ENCODE results near the gene MRGPRE. TPM values are rescaled to one million over a fixed set of nuclear protein-coding genes. Genes with fewer than 3 reads are reported as not detected.

The MRGPRE gene
- total and polyA plus RNA-seq, 4 donors: 0.23 TPM; not detected in 3

DNA sequence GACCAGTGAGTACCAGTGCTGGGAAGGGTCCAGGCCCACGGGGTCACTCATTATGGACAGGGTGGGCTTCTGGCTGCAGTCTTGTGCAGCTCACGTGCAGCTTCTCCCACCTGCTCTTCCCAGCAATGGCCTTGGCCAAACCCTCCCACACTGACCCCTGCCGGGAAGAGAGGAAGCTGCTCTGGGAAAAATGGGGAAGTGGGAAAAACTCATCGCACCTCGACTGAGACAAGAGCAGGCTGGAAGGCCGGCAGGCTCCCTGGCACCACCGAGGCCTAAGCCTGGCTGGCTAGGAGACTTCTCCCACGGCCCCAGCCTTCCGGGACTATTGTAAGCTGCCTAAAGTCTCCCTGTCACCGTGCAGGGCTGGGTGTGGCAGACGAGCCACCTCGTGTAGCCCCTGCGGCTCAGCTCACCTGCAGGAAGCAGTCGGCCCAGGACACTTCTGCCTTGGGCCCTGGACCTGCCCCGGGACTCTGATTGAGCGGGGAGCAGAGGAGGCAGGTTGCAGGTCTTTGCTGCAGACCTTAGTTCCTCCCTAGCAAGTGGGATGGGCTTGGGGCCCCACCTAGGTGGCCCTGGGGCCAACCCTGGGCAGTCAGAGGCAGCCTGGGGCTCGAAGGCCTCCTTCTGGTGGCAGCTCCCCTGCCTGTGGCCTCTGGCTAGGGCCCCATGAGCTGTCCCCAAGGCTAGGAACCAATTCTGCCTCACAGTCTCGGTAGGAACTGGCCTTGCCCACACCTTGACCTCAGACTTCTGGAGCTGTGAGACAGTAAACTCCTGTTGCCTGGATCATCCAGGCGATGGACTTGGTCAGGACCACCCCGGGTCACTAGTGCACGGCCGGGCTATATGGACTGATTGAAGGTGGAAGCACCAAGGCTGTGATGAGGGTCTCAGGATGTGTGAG is 36.7 kb downstream of the MRGPRE start:
- Histone ChIP-seq H3K36me3 (ENCODE audit: control insufficient read depth in 4 of 4, insufficient read depth in 3 of 4, low read depth in 1 of 4, low read length in 3 of 4) (no peaks in the 10 kb centered on the region), H3K27me3 (ENCODE audit: control insufficient read depth in 4 of 4, insufficient read depth in 4 of 4, low read length in 3 of 4) (no peaks in the 10 kb centered on the region), H3K4me1 (ENCODE audit: control insufficient read depth in 4 of 4, insufficient read depth in 4 of 4, low read length in 3 of 4) (no peaks in the 10 kb centered on the region), H3K27ac (ENCODE audit: low read depth in 1 of 2, low read length in 2 of 2) (no peak overlapping the region), H3K4me3 (ENCODE audit: low read depth in 1 of 3, low read length in 3 of 3) (no peak overlapping the region), H3K9ac (ENCODE audit: low read depth in 1 of 2, low read length in 2 of 2) (no peak overlapping the region), H3K9me3 (ENCODE audit: control insufficient read depth in 4 of 4, low read length in 3 of 4) (no peaks in the 10 kb centered on the region)
- TF ChIP-seq ZBTB33 (IDR thresholded peaks at IDR 0.05) (no peak), RAD21 (IDR thresholded peaks at IDR 0.05) (no peak), RXRA (IDR thresholded peaks at IDR 0.05) (no peak), NR2F2 (IDR thresholded peaks at IDR 0.05) (no peak), YY1 (IDR thresholded peaks at IDR 0.05) (no peak), HNF4A (conservative IDR thresholded peaks at IDR 0.05) (no peak), FOXA1 (IDR thresholded peaks at IDR 0.05) (no peak)
- TF ChIP-seq, protein P1, sequence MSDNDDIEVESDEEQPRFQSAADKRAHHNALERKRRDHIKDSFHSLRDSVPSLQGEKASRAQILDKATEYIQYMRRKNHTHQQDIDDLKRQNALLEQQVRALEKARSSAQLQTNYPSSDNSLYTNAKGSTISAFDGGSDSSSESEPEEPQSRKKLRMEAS (IDR thresholded peaks at IDR 0.05): no peak
- TF ChIP-seq, protein P2, sequence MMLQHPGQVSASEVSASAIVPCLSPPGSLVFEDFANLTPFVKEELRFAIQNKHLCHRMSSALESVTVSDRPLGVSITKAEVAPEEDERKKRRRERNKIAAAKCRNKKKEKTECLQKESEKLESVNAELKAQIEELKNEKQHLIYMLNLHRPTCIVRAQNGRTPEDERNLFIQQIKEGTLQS (IDR thresholded peaks at IDR 0.05): no peak
- TF ChIP-seq, protein P3, sequence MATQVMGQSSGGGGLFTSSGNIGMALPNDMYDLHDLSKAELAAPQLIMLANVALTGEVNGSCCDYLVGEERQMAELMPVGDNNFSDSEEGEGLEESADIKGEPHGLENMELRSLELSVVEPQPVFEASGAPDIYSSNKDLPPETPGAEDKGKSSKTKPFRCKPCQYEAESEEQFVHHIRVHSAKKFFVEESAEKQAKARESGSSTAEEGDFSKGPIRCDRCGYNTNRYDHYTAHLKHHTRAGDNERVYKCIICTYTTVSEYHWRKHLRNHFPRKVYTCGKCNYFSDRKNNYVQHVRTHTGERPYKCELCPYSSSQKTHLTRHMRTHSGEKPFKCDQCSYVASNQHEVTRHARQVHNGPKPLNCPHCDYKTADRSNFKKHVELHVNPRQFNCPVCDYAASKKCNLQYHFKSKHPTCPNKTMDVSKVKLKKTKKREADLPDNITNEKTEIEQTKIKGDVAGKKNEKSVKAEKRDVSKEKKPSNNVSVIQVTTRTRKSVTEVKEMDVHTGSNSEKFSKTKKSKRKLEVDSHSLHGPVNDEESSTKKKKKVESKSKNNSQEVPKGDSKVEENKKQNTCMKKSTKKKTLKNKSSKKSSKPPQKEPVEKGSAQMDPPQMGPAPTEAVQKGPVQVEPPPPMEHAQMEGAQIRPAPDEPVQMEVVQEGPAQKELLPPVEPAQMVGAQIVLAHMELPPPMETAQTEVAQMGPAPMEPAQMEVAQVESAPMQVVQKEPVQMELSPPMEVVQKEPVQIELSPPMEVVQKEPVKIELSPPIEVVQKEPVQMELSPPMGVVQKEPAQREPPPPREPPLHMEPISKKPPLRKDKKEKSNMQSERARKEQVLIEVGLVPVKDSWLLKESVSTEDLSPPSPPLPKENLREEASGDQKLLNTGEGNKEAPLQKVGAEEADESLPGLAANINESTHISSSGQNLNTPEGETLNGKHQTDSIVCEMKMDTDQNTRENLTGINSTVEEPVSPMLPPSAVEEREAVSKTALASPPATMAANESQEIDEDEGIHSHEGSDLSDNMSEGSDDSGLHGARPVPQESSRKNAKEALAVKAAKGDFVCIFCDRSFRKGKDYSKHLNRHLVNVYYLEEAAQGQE (IDR thresholded peaks at IDR 0.05): no peak
- WGBS: 60% methylated on average over 22 of the region's 22 CpGs
- DNase-seq (ENCODE audit: low spot score): no peak

DNA sequence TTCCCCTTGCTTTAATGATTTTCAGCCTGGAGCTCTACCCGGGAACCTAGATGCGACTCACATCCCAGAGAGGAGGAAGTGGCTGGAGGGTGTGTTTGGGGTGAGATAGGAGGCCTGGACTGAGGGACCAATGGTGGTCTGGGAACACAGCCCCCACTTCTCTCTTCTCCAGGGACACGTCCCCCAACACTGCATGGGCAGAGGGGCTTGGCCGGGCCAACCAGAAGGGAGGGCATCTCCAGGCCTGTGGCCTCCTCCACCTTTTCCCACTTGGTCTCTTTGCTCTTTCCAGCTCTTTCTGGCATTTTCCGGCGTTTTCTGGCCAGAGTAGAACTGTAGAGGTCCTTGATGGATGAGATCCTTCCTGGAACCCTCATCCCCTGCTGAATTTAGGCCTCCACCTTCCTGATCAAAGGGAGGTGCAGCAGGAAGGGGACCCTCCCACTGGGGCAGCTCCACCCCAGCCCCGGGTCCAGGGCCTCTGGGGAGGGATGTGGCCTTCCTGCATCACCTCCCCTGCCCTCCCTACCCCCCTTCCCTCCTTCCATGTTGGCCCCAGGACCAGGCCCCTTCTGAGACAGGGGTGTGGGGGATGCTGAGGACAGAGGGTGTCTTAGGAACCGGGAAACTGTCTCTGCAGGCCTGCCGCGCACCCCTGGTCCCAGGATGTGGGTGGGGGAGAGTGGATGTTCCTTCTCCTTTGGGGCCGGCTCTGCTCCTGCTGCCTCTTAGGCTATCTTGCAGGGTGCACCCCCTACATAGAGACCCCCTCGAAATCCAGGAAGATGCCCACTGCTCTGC is 38.0 kb downstream of the MRGPRE start:
- WGBS: 77% methylated on average over 12 of the region's 12 CpGs
- H3K4me3 ChIP-seq (ENCODE audit: low read depth in 1 of 3, low read length in 3 of 3): no peak overlapping the region
- no peaks in the 10 kb centered on the region for H3K4me1 ChIP-seq (ENCODE audit: control insufficient read depth in 4 of 4, insufficient read depth in 4 of 4, low read length in 3 of 4)
- no peak for DNase-seq (ENCODE audit: low spot score)
- H3K36me3 ChIP-seq (ENCODE audit: control insufficient read depth in 4 of 4, insufficient read depth in 3 of 4, low read depth in 1 of 4, low read length in 3 of 4): no peaks in the 10 kb centered on the region
- no peaks in the 10 kb centered on the region for H3K9me3 ChIP-seq (ENCODE audit: control insufficient read depth in 4 of 4, low read length in 3 of 4)
- H3K27ac ChIP-seq (ENCODE audit: low read depth in 1 of 2, low read length in 2 of 2): no peak overlapping the region
- H3K9ac ChIP-seq (ENCODE audit: low read depth in 1 of 2, low read length in 2 of 2): no peak overlapping the region
- H3K27me3 ChIP-seq (ENCODE audit: control insufficient read depth in 4 of 4, insufficient read depth in 4 of 4, low read length in 3 of 4): no peaks in the 10 kb centered on the region
- TF ChIP-seq YY1 (IDR thresholded peaks at IDR 0.05) (no peak), JUND (IDR thresholded peaks at IDR 0.05) (no peak), SP1 (IDR thresholded peaks at IDR 0.05) (no peak), ZBTB33 (IDR thresholded peaks at IDR 0.05) (no peak), GABPA (IDR thresholded peaks at IDR 0.05 in 1 of 2, conservative IDR thresholded peaks at IDR 0.05 in 1 of 2) (no peak), CTCF (IDR thresholded peaks at IDR 0.05; ENCODE audit: low read depth, low read length, missing input control) (no peak), HNF4G (IDR thresholded peaks at IDR 0.05) (no peak), TAF1 (conservative IDR thresholded peaks at IDR 0.05) (no peak), FOXA2 (IDR thresholded peaks at IDR 0.05) (no peak), RXRA (IDR thresholded peaks at IDR 0.05) (no peak), RAD21 (IDR thresholded peaks at IDR 0.05) (no peak), EGR1 (IDR thresholded peaks at IDR 0.05; ENCODE audit: low read depth in 2 of 2) (no peak), NR2F2 (IDR thresholded peaks at IDR 0.05) (no peak), FOXA1 (IDR thresholded peaks at IDR 0.05) (no peak), HNF4A (conservative IDR thresholded peaks at IDR 0.05) (no peak)
- TF ChIP-seq, protein P2 (IDR thresholded peaks at IDR 0.05): no peak
- TF ChIP-seq, protein P1 (IDR thresholded peaks at IDR 0.05): no peak
